Measurements from ENCODE around the gene DLG2.

GRCh38 chr11:84224042-84224441 lies 1403.1 kb downstream of the DLG2 start:
- TF ChIP-seq CTCF (IDR thresholded peaks at IDR 0.05; ENCODE audit: control extremely low read depth in 1 of 3, insufficient read depth in 1 of 3, low read depth in 1 of 3, low read length in 3 of 3): no peak
- no peak for TF ChIP-seq POLR2AphosphoS5 (IDR thresholded peaks at IDR 0.05; ENCODE audit: low read depth, low read length)
- TF ChIP-seq BACH1 (IDR thresholded peaks at IDR 0.05; ENCODE audit: low read length): no peak
- no peak for TF ChIP-seq ZNF274 (IDR thresholded peaks at IDR 0.05; ENCODE audit: borderline replicate concordance, extremely low read depth, low read length)
- no peak for TF ChIP-seq SIN3A (conservative IDR thresholded peaks at IDR 0.05 in 1 of 2, IDR thresholded peaks at IDR 0.05 in 1 of 2; ENCODE audit: low read depth in 1 of 2, low read length in 2 of 2)
- TF ChIP-seq TAF1 (IDR thresholded peaks at IDR 0.05; ENCODE audit: low read depth, low read length): no peak
- TF ChIP-seq BRCA1 (IDR thresholded peaks at IDR 0.05; ENCODE audit: low read depth, low read length): no peak
- no peak for TF ChIP-seq RBBP5 (IDR thresholded peaks at IDR 0.05; ENCODE audit: borderline replicate concordance, low read depth, low read length)
- no peak for TF ChIP-seq USF2 (IDR thresholded peaks at IDR 0.05; ENCODE audit: low read length)
- TF ChIP-seq YY1 (IDR thresholded peaks at IDR 0.05; ENCODE audit: low read depth, low read length): no peak
- no peak for TF ChIP-seq RFX5 (IDR thresholded peaks at IDR 0.05; ENCODE audit: borderline replicate concordance, low read depth, low read length)
- TF ChIP-seq CHD2 (IDR thresholded peaks at IDR 0.05; ENCODE audit: low read length): no peak
- TF ChIP-seq E2F6 (IDR thresholded peaks at IDR 0.05): no peak
- TF ChIP-seq EP300 (IDR thresholded peaks at IDR 0.05; ENCODE audit: borderline replicate concordance in 1 of 2, low read depth in 2 of 2, low read length in 2 of 2): no peak
